Measurements from ENCODE around the gene PLA2G2D. TPM values are rescaled to one million over a fixed set of nuclear protein-coding genes. Genes with fewer than 3 reads are reported as not detected.

PLA2G2D gene
- total and polyA plus RNA-seq, 10 of the 15 experiments (the other 5 are each of a cell fraction or from before 2014, with no cell fraction given), result 0.06 to 0.38 (median 0.16) TPM; not detected in 2

- no peak for TF ChIP-seq ZBTB11 (CRISPR knock-in tag; IDR thresholded peaks at IDR 0.05)
- 0 out of 2 replicates have a peak, but pooled peaks have one; percentile 30 for TF ChIP-seq MTA2 (IDR thresholded peaks at IDR 0.05; ENCODE audit: low read depth)
- TF ChIP-seq NFXL1 (IDR thresholded peaks at IDR 0.05; ENCODE audit: borderline replicate concordance), result peak; percentile 46; the same call in 1 of the 2 replicates
- no peak for TF ChIP-seq ZNF622 (IDR thresholded peaks at IDR 0.05)
- TF ChIP-seq, protein P1, sequence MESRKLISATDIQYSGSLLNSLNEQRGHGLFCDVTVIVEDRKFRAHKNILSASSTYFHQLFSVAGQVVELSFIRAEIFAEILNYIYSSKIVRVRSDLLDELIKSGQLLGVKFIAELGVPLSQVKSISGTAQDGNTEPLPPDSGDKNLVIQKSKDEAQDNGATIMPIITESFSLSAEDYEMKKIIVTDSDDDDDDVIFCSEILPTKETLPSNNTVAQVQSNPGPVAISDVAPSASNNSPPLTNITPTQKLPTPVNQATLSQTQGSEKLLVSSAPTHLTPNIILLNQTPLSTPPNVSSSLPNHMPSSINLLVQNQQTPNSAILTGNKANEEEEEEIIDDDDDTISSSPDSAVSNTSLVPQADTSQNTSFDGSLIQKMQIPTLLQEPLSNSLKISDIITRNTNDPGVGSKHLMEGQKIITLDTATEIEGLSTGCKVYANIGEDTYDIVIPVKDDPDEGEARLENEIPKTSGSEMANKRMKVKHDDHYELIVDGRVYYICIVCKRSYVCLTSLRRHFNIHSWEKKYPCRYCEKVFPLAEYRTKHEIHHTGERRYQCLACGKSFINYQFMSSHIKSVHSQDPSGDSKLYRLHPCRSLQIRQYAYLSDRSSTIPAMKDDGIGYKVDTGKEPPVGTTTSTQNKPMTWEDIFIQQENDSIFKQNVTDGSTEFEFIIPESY (IDR thresholded peaks at IDR 0.05), result no peak
- no peak for TF ChIP-seq SMAD1 (IDR thresholded peaks at IDR 0.05; ENCODE audit: low read depth, partially characterized antibody)
- TF ChIP-seq SIX5 (IDR thresholded peaks at IDR 0.05; ENCODE audit: low read depth, low read length, severe bottlenecking), result no peak
- TF ChIP-seq GATAD2B (conservative IDR thresholded peaks at IDR 0.05; ENCODE audit: low read depth), result 0 out of 2 replicates have a peak, but pooled peaks have one; percentile 39
- TF ChIP-seq, protein P2, sequence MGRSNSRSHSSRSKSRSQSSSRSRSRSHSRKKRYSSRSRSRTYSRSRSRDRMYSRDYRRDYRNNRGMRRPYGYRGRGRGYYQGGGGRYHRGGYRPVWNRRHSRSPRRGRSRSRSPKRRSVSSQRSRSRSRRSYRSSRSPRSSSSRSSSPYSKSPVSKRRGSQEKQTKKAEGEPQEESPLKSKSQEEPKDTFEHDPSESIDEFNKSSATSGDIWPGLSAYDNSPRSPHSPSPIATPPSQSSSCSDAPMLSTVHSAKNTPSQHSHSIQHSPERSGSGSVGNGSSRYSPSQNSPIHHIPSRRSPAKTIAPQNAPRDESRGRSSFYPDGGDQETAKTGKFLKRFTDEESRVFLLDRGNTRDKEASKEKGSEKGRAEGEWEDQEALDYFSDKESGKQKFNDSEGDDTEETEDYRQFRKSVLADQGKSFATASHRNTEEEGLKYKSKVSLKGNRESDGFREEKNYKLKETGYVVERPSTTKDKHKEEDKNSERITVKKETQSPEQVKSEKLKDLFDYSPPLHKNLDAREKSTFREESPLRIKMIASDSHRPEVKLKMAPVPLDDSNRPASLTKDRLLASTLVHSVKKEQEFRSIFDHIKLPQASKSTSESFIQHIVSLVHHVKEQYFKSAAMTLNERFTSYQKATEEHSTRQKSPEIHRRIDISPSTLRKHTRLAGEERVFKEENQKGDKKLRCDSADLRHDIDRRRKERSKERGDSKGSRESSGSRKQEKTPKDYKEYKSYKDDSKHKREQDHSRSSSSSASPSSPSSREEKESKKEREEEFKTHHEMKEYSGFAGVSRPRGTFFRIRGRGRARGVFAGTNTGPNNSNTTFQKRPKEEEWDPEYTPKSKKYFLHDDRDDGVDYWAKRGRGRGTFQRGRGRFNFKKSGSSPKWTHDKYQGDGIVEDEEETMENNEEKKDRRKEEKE (IDR thresholded peaks at IDR 0.05), result no peak
- peak; percentile 14 for TF ChIP-seq CUX1 (IDR thresholded peaks at IDR 0.05; ENCODE audit: insufficient replicate concordance, low read depth, low read length)
- 0 out of 2 replicates have a peak, but pooled peaks have one; percentile 60 for TF ChIP-seq ZNF207 (IDR thresholded peaks at IDR 0.05; ENCODE audit: borderline replicate concordance)
- peak; percentile 55; the same call in 1 of the 2 replicates for TF ChIP-seq RB1 (IDR thresholded peaks at IDR 0.05; ENCODE audit: borderline replicate concordance)
- TF ChIP-seq TCF3 (IDR thresholded peaks at IDR 0.05; ENCODE audit: borderline replicate concordance, insufficient read depth, low read depth, low read length), result no peak
- TF ChIP-seq MEF2B (IDR thresholded peaks at IDR 0.05; ENCODE audit: partially characterized antibody, poor library complexity, severe bottlenecking), result peak; percentile 90
- no peak for TF ChIP-seq SIN3A (IDR thresholded peaks at IDR 0.05; ENCODE audit: low read depth, low read length)
Observed at GRCh38 chr1:20151906-20152598, 32.7 kb upstream of the PLA2G2D start (continued).
